Kidney (tissue), 14 donors: ENCODE measurements around the gene PRSS48. TPM values are rescaled to one million over a fixed set of nuclear protein-coding genes. Genes with fewer than 3 reads are reported as not detected.
"Not testable (repeated sequence)": the region's sequence is repeated elsewhere in the genome, so short reads cannot be mapped to it uniquely, and the experiment has no call there.

Experiments used
- DNase-seq, 5 donors: peaks; one replicate each; pipeline ENCODE4 v3.0.0-alpha.2; 2013 to 2020
- FAIRE-seq: peaks from 2 replicates; lab custom pipeline; 2012; peaks lifted over from hg19 to GRCh38; lab: Jason Lieb, UNC
- H3K27ac ChIP-seq, 2 donors: one replicate each; pipeline ENCODE4 v1.7.0; 2013; ENCODE audit warnings: low read depth in 2 of 2, low read length in 2 of 2, inconsistent platforms in 1 of 2
- H3K27me3 ChIP-seq: one replicate; pipeline ENCODE4 v1.7.1; 2013; ENCODE audit warnings: low read length, inconsistent platforms; ENCODE audit not compliant: control insufficient read depth, insufficient read depth
- H3K36me3 ChIP-seq, 3 donors: one replicate each; pipeline versions ENCODE4 v1.7.0 to v1.7.1; 2013; ENCODE audit warnings: low read length in 3 of 3, control low read depth in 1 of 3, inconsistent platforms in 1 of 3; ENCODE audit not compliant: insufficient read depth in 3 of 3, control insufficient read depth in 2 of 3
- H3K4me1 ChIP-seq, 3 donors: one replicate each; pipeline versions ENCODE4 v1.7.0 to v1.7.1; 2013; ENCODE audit warnings: low read length in 3 of 3, inconsistent platforms in 1 of 3, low read depth in 1 of 3; ENCODE audit not compliant: control insufficient read depth in 2 of 3, insufficient read depth in 2 of 3
- H3K4me3 ChIP-seq, 3 donors: one replicate each; pipeline versions ENCODE4 v1.7.0 to v1.8.1; 2013; ENCODE audit warnings: low read length in 3 of 3, control low read depth in 1 of 3, inconsistent platforms in 1 of 3
- H3K9ac ChIP-seq, 3 donors: one replicate each; pipeline versions ENCODE4 v1.7.0 to v1.7.1; 2013; ENCODE audit warnings: low read length in 3 of 3, control low read depth in 1 of 3, inconsistent platforms in 1 of 3
- H3K9me3 ChIP-seq, 3 donors: one replicate each; pipeline versions ENCODE4 v1.7.0 to v1.7.1; 2013; ENCODE audit warnings: low read length in 3 of 3, control low read depth in 1 of 3, inconsistent platforms in 1 of 3; ENCODE audit not compliant: control insufficient read depth in 2 of 3, insufficient read depth in 1 of 3
- intact Hi-C: fragments of 100-400 bp; cut with DNase I; formaldehyde crosslinking; loops from one replicate; pipeline ENCODE4 v1.11.1; 2022
- polyA plus RNA-seq: library from polyadenylated mRNA; stranded (reverse); fragments of 350-450 nt; fragmentation: Illumina TruSeq; extraction: RNeasy Lipid Tissue Mini Kit (QIAGEN cat#74804); gene quantifications from one replicate; pipeline ENCODE4 v1.2.3, GENCODE V29; 2014; ENCODE audit warnings: low read depth, low replicate concordance; ENCODE audit not compliant: insufficient read depth
- total RNA-seq: library from RNA; stranded (reverse); fragmentation: NEBNext Ultra II Directional; extraction: Animal tissue kit (Norgen Biotek cat#: 25700); gene quantifications from one replicate; pipeline ENCODE4 v1.2.1, GENCODE V29; 2021
- TF ChIP-seq, protein P1 (sequence below): IDR thresholded peaks from 3 replicates; pipeline ENCODE4 v1.5.1; 2012; ENCODE audit warnings: mild to moderate bottlenecking, moderate library complexity, borderline replicate concordance; ENCODE audit not compliant: insufficient read depth; ENCODE audit errors: extremely low read depth
- donor health status: control.
- donor health status: control.
- donor health status: control.
- donor health status: control.
- donor health status: control.
- donor health status: DM: yes; HTN: yes; CAD: no.
- donor health status: Normal renal cell carcinoma (clear cell type).

The PRSS48 gene
- total and polyA plus RNA-seq, 2 donors from 2014 or later, result not detected

DNA sequence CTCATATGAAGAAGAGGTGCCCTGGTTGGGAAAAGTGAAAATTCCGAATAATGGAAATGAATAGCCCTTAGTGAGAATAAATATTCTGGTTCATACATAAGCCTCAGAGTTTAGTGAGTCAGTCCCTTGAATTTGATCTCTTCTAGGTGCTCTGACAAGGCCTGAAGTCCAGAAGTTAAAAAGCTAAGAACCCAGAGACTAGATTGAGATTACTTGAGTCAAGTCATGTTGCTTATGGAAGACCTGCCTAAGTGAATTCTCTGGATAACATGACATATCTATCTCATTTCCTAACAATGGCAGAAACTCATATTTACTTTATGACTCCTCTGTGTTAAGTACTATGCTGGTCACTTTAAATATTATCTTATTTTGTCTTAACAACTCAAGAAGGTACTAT is 10.5 kb upstream of the PRSS48 start:
- no peak for FAIRE-seq
- intact Hi-C loops, result no loop called here
- Histone ChIP-seq H3K27ac (no peak overlapping the region), H3K9ac (no peak overlapping the region), H3K36me3 (peaks cover 0 to 2% (median 0%) of the 10 kb centered on the region in 3 donors), H3K9me3 (no peaks in the 10 kb centered on the region), H3K4me1 (peaks cover 0 to 5% (median 3%) of the 10 kb centered on the region in 3 donors), H3K4me3 (no peak overlapping the region), H3K27me3 (no peaks in the 10 kb centered on the region)
- no peak for DNase-seq
- TF ChIP-seq, protein P1, sequence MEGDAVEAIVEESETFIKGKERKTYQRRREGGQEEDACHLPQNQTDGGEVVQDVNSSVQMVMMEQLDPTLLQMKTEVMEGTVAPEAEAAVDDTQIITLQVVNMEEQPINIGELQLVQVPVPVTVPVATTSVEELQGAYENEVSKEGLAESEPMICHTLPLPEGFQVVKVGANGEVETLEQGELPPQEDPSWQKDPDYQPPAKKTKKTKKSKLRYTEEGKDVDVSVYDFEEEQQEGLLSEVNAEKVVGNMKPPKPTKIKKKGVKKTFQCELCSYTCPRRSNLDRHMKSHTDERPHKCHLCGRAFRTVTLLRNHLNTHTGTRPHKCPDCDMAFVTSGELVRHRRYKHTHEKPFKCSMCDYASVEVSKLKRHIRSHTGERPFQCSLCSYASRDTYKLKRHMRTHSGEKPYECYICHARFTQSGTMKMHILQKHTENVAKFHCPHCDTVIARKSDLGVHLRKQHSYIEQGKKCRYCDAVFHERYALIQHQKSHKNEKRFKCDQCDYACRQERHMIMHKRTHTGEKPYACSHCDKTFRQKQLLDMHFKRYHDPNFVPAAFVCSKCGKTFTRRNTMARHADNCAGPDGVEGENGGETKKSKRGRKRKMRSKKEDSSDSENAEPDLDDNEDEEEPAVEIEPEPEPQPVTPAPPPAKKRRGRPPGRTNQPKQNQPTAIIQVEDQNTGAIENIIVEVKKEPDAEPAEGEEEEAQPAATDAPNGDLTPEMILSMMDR, result no peak

DNA sequence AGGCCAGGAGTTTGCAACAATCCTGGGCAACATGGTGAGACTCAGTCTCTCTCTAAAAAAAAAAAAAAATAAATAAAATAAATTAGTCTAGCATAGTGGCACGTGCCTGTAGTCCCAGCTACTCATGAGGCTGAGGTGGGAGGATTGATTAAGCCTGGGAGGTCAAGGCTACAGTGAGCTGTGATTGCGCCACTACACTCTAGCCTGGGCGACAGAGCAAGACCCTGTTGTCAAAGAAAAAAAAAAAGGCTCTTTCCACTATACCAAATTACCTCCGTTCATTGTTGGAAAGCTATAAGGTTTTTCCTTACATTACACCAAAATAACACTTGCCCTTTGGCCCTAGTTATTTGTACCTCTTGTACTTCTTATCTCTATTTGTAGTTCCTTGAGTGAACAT is 9.9 kb upstream of the PRSS48 start:
- Histone ChIP-seq H3K27ac (no peak overlapping the region), H3K27me3 (no peaks in the 10 kb centered on the region), H3K9me3 (no peaks in the 10 kb centered on the region), H3K9ac (no peak overlapping the region), H3K4me3 (no peak overlapping the region), H3K4me1 (peaks cover 0 to 5% (median 3%) of the 10 kb centered on the region in 3 donors), H3K36me3 (peaks cover 0 to 2% (median 0%) of the 10 kb centered on the region in 3 donors)
- intact Hi-C loops, result no loop called here
- TF ChIP-seq, protein P1, result no peak
- FAIRE-seq (no peak), DNase-seq (no peak)

DNA sequence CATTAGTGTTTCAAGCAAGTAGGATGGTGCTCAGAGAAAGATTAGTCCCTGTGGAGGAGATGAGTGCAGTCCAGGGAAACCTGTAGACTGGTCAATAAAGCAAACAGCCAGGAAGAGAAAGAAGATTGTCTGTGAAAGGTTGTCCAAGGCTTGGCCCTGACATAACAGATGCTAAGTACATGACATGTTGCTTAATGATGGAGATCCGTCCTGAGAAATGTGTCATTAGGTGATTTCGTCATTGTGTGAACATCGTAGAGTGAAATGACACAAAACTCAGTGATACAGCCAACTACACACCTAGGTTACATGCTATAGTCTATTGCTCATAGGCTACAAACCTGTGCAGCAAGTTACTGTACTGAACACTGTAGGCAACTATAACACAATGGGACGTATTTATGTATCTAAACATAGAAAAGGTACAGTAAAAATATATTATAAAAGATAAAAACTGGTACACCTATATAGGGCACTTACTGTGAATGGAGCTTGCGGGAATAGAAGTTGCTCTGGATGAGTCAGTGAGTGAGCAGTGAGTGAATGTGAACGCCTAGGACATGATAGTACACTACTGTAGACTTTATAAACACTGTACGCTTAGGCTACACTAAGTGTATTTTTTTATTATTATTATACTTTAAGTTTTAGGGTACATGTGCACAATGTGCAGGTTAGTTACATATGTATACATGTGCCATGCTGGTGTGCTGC is 9.0 kb upstream of the PRSS48 start:
- no peak overlapping the region for H3K4me3 ChIP-seq
- H3K27me3 ChIP-seq, result no peaks in the 10 kb centered on the region
- intact Hi-C loops, result no loop called here
- H3K9ac ChIP-seq, result no peak overlapping the region
- peaks cover 0 to 2% (median 0%) of the 10 kb centered on the region in 3 donors for H3K36me3 ChIP-seq
- peaks cover 0 to 2% (median 0%) of the 10 kb centered on the region in 3 donors for H3K4me1 ChIP-seq
- TF ChIP-seq, protein P1, result no peak
- H3K9me3 ChIP-seq, result no peaks in the 10 kb centered on the region
- DNase-seq (no peak), FAIRE-seq (no peak)
- H3K27ac ChIP-seq, result no peak overlapping the region

DNA sequence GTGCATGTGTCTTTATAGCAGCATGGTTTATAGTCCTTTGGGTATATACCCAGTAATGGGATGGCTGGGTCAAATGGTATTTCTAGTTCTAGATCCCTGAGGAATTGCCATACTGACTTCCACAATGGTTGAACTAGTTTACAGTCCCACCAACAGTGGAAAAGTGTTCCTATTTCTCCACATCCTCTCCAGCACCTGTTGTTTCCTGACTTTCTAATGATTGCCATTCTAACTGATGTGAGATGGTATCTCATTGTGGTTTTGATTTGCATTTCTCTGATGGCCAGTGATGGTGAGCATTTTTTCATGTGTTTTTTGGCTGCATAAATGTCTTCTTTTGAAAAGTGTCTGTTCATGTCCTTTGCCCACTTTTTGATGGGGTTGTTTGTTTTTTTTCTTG is 8.1 kb upstream of the PRSS48 start:
- FAIRE-seq, H3K36me3 ChIP-seq, H3K27ac ChIP-seq, H3K4me3 ChIP-seq, intact Hi-C loops, DNase-seq, H3K9ac ChIP-seq, H3K27me3 ChIP-seq, H3K4me1 ChIP-seq, H3K9me3 ChIP-seq: not testable (repeated sequence)
